Omental fat pad (tissue), 4 donors: ENCODE measurements around the gene KCNMB1. TPM values are rescaled to one million over a fixed set of nuclear protein-coding genes. Genes with fewer than 3 reads are reported as not detected.

ENCODE experiments used
- ATAC-seq: fragments of 150-250 bp; one replicate; pipeline ENCODE4 v1.9.1; 2016; ENCODE audit warnings: mild to moderate bottlenecking, moderate library complexity; ENCODE audit not compliant: low FRiP score
- DNase-seq: peaks from one replicate; pipeline ENCODE4 v3.0.0-alpha.2; 2019; ENCODE audit warnings: low spot score
- CTCF ChIP-seq, 3 donors: fragments of 450-650 bp; IDR thresholded peaks; one replicate each; pipeline ENCODE4 v1.5.1; 2016 to 2017; ENCODE audit warnings: antibody characterized with exemption in 3 of 3, mild to moderate bottlenecking in 3 of 3, moderate library complexity in 2 of 3
- total RNA-seq, 4 donors: library from RNA; depleted of rRNA; stranded (reverse); fragments of >200 nt; gene quantifications; one replicate each; pipeline ENCODE4 v1.1.0, GENCODE V29; 2016

Gene KCNMB1
- total RNA-seq, 4 donors from 2014 or later = 0.19 to 1.9 (median 0.46) TPM

- ATAC-seq = no peak
- TF ChIP-seq CTCF (IDR thresholded peaks at IDR 0.05) = no peak
- no peak for DNase-seq
Observed at GRCh38 chr5:170407062-170407461, 17.9 kb upstream of the KCNMB1 start.

GRCh38 chr5:170405817-170406216, 16.6 kb upstream of the KCNMB1 start:
- no peak for TF ChIP-seq CTCF (IDR thresholded peaks at IDR 0.05)
- DNase-seq = no peak
- ATAC-seq = no peak

- ATAC-seq (no peak), DNase-seq (no peak)
- TF ChIP-seq CTCF (IDR thresholded peaks at IDR 0.05) = no peak
Observed at GRCh38 chr5:170404398-170404797, 15.2 kb upstream of the KCNMB1 start.

- no peak for DNase-seq
- ATAC-seq = no peak
- no peak for TF ChIP-seq CTCF (IDR thresholded peaks at IDR 0.05)
Observed at GRCh38 chr5:170403675-170404074, 14.5 kb upstream of the KCNMB1 start.

- ATAC-seq (no peak), DNase-seq (no peak)
- no peak for TF ChIP-seq CTCF (IDR thresholded peaks at IDR 0.05)
Observed at GRCh38 chr5:170402508-170402907, 13.3 kb upstream of the KCNMB1 start.

GRCh38 chr5:170397059-170397458, 7.9 kb upstream of the KCNMB1 start:
- DNase-seq (no peak), ATAC-seq (no peak)
- TF ChIP-seq CTCF (IDR thresholded peaks at IDR 0.05) = no peak

- no peak for TF ChIP-seq CTCF (IDR thresholded peaks at IDR 0.05)
- DNase-seq (no peak), ATAC-seq (no peak)
Observed at GRCh38 chr5:170393958-170394357, 4.8 kb upstream of the KCNMB1 start.
